Measurements from ENCODE around the gene NCOR1.
"Not testable (repeated sequence)": the region's sequence is repeated elsewhere in the genome, so short reads cannot be mapped to it uniquely, and the experiment has no call there.

NCOR1 gene

DNA sequence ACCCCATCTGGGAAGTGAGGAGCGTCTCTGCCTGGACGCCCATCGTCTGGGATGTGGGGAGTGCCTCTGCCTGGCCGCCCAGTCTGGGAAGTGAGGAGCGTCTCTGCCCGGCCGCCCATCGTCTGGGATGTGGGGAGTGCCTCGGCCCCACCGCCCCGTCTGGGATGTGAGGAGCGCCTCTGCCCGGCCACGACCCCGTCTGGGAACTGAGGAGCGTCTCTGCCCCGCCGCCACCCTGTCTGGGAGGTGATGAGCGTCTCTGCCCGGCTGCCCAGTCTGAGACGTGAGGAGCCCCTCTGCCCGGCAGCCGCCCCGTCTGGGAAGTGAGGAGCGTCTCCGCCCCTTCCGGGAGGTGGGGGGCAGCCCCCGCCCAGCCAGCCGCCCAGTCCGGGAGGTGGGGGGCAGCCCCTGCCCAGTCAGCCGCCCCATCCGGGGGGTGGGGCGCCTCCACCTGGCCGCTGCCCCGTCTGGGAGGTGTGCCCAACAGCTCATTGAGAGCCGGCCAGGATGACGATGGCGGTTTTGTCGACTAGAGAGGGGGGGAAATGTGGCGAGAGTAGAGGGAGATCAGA lies 69.9 kb downstream of the NCOR1 start:
- DNase-seq, result not testable (repeated sequence)

DNA sequence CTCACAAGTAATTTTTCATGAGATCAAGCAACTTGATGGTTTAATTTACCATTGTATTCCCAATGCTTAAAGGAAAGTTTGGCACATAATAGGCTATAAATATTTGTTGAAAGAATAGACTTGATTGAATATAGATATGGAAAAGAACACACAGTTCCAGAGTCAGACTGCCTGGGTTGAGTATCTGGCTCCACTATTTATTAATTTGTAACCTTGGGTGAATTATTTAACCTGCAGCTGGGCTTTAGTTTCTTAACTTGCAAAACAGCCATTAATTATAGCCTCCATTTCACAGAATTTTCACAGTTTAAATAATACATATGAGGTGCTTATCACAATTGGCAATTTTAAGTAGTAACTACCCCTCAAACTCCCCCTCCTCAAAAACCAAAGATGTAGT lies 73.6 kb downstream of the NCOR1 start:
- no peak for DNase-seq

DNA sequence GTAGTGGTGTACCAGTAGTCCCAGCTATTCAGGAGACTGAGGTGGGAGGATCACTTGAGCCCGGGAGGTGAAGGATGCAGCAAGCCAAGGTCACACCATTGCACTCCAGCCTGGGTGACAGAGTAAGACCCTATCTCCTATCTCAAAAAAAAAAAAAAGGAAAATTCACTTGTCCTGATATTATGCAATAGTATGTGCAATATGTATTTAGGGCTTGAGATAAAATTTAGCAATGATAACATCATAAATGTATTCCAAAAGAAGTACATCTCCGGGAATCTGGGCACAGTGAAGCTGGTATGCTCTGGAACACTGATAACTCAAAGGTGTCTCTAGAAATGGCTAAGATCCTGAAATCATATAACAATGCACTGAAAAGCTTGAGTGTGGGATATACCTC lies 74.5 kb downstream of the NCOR1 start:
- DNase-seq, result no peak

DNA sequence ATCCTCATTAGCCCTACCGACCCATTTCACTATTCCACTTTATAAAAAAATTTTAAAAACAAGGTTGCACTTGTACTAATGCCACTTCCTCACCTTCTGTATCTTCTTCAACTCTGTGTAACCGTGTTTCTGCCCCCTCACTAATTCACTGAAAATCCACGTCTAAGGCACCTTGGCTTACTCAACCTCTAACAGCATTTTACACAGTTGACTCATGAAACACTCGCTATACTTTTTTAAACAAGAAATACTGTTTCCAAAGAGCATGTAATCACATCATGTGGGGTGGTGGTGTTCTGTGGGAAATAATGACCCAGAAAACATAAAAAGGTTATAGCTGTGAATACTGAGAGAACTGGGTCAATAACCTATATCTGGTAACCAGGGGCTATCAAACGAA lies 79.9 kb downstream of the NCOR1 start:
- no peak for DNase-seq

- DNase-seq, result no peak
Measured at GRCh38 chr17:16131593-16131992, 83.7 kb downstream of the NCOR1 start.

DNA sequence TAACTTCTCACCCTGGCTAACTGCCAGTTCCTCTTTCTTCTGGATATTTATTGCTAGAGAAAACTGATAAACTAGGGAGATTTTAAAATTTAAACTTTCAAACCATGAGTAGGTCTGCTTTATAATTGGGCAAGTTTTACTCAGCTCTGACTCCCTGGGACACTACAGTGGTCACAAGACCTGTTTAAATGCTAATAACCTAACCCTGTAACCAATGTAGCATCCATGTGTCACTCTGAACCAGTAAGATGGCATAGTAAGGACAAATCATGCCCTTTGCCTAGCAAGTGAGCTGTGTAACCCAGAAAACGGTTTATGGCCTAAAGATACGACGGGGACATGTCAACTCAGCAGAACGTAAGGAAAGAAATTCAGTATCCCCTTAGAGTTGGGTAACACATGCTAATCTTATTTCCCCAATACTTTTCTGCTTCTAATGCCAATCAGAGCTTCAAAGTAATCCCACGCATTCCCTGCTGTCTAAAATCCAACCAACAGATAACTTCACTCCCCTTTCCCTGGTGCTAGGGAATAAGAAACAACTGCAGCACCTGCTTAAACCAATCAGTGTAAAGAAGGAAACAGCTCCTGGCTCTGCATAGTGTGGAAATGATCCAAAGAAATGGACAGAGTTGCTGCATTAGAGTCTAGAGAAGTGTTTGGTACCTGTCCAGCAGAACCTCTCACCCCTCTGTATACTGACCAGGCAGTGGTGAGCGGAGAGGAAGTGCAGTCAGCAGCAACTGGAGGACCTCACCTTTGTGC lies 85.7 kb downstream of the NCOR1 start:
- DNase-seq, result no peak

GRCh38 chr17:16123531-16123930 lies 91.8 kb downstream of the NCOR1 start:
- no peak for DNase-seq

- DNase-seq, result no peak
Measured at GRCh38 chr17:16122697-16123434, 92.5 kb downstream of the NCOR1 start.

DNA sequence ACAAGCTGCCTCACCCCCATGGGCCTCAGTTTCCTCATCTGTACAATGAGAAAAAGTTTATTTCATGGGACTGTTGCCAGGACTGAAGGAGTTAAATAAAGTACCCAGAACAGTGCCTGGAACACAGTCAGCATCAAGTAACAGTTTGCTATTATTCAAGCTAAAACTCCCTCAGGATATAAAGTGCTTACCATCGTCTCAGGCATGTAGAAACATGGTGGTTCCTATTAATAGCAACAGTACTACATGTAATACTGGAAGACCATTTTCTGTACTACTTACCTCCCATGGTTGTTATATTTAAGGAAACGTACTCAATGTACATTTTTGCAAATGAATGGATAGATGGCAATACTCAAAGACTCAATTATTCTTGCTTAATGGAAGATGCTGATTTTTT lies 93.4 kb downstream of the NCOR1 start:
- no peak for DNase-seq

DNA sequence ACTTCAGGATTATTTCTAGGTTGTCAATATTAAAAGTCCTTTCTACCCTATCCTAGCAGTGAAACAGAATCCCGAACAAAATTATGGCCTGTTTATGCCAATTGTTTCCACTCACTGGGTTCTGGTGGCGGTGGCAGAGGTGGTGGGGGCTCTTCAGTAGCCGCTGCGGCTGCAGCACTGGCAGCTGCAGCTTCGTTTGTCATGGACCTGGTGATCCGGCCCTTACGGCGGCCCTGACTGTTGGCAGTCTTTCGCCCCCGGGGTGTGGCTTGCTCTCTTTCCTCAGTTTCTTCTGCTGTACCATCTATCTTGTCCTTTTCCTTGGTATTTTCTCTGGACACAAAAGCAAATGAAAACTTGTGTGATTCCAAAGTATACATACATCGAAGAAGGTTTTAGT lies 94.4 kb downstream of the NCOR1 start:
- no peak for DNase-seq

- DNase-seq, result no peak
Measured at GRCh38 chr17:16117149-16117548, 98.2 kb downstream of the NCOR1 start.

DNA sequence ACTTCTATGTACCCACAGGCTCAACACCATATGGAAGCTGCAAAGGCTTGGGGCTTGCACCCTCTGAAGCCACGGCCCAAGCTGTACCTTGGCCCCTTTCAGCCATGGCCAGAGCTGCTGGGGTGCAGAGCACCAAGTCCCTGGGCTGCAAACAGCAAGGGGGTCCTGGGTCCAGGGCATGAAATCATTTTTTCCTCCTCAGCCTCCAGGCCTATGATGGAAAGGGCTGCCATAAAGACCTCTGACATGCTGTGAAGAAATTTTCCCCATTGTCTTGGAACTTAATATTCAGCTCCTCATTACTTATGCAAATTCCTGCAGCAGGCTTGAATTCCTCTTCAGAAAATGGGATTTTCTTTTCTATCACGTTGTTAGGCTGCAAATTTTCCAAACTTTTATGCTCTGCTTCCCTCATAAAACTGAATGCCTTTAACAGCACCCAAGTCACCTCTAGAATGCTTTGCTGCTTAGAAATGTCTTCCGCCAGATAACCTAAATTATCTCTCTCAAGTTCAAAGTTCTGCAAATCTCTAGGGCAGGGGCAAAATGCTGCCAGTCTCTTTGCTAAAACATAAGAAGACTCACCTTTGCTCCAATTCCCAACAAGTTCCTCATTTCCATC lies 100.1 kb downstream of the NCOR1 start:
- DNase-seq, result not testable (repeated sequence)

DNA sequence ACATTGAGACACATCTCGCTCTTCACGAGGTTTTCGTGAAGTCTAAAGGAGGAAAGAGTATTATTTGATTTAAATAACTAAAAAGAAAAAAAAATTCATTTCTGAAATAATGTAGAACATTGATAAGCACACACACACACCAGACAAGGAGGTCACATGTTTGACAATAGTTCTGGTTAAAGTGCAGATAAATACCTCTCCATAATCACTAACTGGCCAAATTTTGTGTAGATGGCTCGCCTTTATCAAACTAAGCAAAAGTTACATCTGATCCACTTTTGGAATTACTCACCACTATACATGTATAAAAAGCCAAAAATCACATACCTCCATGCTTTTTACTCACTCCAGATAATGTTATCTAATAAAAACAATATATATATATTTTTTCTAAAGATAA lies 106.5 kb downstream of the NCOR1 start:
- no peak for DNase-seq

DNA sequence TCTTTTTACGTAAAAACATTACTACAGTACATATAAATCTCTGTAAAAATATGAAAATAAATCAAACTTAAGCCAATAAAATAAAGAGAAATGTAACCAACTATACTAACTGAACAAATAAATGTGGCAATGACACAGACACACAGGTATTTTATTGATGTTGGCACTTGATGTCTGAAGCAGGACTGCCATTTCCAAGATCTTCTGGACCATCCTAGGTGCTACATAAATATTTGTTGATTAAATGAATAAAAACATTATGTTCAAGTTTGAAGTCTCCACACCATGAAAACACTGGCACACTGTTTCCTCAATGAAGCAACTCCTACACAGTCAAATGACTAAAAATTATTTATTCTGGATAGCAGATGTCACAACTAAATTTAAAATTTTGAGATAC lies 106.9 kb downstream of the NCOR1 start:
- no peak for DNase-seq

DNA sequence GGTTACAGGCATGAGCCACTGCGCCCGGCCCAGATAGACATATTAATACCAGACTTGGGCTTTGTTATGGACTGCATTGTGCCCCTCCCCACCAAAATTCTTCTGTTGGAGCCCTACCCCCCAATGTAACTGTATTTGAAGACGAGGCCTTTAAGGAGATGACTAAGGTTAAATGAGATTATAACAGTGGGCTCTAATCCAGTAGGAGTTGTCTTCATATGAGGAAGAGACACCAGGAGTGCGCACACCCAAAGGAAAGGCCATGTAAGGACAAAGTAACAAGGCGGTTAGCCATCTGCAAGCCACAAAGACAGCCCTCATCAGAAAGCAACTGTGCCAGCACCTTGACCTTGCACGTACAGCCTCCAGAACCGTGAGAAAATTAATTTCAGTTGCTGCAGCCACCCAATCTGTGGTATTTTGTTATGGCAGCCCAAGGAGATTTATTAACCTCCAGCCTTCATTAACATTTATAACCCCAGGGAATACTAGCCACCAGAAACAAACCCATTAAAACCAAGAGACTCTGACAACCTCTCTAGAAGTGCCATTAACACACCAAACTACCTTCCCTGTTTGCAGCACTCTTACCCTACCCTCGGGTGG lies 108.1 kb downstream of the NCOR1 start:
- no peak for DNase-seq

- no peak for DNase-seq
Measured at GRCh38 chr17:16106161-16106891, 109.0 kb downstream of the NCOR1 start.

DNA sequence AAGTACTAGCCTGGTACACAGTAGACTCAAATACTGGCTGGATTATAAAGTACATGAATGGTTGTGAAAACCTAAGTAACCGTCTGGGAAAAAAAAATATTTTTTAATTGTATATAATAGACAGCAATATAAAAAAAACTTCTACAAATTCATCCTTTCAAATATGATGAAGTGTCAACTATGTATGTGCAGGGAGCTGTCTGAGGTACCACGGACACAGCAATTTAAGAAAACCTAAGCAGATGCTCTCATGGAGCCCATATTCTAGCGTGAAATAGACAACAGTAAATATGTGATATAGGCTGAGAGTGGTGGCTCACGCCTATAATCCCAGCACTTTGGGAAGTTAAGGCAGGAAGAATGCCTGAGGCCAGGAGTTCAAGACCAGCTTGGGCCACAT lies 111.1 kb downstream of the NCOR1 start:
- DNase-seq, result no peak

DNA sequence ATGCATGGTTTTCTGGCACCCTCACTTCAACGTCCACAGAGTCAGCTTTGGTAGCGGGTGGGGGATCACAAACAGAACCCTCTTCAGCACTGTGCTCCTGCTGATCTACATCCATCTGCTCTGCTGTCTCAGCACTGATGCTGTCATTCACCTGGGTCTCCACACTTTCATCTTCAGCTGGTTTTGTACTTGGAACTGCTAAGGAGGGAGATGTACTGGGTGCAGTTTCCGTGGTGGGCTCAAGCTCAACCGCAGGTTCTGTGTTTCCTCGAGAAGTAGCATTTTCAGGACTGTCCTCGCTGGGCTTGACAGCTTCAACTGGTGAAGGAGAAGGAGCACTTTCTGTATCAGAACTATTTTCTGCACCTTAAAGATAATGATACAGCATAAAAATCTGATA lies 113.9 kb downstream of the NCOR1 start:
- no peak for DNase-seq

GRCh38 chr17:16100737-16101400 lies 114.5 kb downstream of the NCOR1 start:
- no peak for DNase-seq

GRCh38 chr17:16091773-16092172 lies 123.6 kb downstream of the NCOR1 start:
- no peak for DNase-seq

DNA sequence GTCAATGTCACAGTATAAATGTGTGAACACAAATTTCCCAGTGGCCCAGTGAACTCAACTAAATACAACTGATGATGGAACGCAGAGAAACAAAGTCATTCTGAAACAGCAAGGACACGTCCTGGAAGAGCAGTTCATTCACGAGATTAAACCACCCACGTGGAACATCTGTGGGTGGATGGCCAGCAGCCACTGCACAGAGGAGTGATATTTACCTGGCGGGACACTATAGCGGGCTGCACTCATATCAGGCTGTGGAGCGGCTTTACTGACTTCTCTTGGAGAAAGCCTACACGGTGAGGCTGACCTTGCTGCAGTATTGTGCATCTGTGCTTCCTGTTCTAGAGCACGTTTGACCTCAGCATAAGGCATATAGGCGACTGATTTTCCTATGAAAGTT lies 128.4 kb downstream of the NCOR1 start:
- no peak for DNase-seq

DNA sequence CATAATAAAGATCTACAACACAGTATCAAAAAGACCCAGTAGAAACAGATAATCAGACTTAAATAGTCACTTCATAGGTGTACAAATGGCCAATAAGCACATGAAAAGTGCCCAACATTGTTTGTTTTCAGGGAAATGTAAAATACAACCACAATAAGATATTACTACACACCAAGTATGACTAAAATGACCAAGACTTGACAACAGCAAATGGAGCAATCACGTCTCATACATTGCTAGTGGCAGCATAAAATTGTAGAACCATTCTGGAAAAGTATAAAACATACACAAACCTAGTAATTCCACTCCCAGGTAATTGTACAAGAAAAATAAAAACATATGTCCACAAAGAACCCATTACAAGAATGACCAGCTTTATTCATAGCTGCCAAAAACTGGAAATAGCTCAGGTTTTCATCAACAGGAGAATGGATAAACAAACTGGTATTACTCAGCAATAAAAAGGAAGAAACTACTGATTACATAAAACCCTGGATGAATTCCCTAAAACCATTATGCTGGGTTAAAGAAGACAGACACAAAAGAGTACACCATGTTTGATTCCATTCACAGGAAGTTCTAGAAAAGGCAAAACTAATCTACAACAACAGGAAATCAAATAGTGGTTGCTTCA lies 130.2 kb downstream of the NCOR1 start:
- DNase-seq, result no peak

Measured in activated naive CD4-positive, alpha-beta T cell treated with anti-CD3 and anti-CD28 coated beads, Interleukin-2, amount 50 U/mL, for 16 hours (primary cell).